GM19452 (cell line): ENCODE results near the gene SCP2.

Source experiments
- ATAC-seq: cut with Tn5 transposase; IDR thresholded peaks from one replicate; pipeline ENCODE4 v1.9.1; 2021; ENCODE audit not compliant: unreplicated experiment

Gene SCP2

DNA sequence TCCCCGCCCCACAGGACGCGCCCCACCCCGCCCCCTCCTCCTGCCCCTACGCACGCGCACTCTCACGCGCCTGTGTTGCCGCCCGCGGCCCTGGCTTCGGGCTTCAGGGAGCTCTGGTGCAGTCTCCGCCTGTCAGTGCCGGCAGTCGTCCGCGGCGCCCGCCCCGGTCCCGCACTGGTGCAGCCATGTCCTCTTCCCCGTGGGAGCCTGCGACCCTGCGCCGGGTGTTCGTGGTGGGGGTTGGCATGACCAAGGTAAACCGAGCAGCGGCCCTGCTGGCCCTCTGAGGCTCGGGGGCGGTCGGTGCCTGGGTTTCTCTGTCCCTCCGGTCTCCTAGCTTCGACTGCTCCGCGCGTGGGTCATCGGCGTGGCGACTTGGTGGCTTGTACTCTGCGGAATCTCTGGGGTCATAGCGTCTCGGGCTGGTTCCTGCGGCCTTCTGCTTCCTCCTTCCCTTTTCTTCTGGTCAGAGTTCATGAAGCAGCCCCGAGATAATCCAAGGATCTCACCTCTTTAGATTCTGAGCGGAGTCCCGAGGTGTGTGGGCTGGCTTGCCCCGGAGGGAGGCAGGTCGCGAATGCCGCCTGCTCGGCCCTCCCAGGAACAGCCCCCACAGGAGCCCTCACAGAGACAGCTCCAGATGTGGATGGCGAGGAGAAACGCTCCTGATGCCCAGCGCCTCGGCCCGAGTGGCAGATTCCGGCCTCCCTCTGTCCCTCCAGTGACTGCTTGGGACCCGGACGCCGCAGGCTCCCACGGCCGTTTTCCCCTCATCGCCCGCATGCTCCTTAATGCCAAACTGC, at the start of gene SCP2:
SCP2 (plus strand) TSS at position 65 of the 803 bp plus-strand sequence; CDS start at position 186, 121 bp downstream.
- peak; percentile 80 for ATAC-seq

DNA sequence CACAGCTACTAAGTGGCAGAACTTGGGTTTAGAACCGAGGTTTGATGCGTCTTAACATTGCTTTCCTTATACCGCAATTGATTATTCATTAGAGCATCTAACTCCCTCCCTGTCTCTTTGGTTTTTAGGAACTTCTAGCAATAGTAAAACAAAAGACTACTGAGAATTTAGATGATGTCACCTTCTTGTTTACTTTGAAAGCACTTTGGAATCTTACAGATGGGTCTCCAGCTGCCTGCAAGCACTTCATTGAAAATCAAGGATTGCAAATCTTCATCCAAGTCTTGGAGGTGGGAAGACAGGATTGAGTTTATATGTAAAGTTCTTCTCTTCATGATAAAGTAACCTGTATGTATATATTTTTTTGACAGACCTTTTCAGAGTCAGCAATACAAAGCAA, 49.5 kb upstream of the SCP2 start:
- no peak for ATAC-seq

DNA sequence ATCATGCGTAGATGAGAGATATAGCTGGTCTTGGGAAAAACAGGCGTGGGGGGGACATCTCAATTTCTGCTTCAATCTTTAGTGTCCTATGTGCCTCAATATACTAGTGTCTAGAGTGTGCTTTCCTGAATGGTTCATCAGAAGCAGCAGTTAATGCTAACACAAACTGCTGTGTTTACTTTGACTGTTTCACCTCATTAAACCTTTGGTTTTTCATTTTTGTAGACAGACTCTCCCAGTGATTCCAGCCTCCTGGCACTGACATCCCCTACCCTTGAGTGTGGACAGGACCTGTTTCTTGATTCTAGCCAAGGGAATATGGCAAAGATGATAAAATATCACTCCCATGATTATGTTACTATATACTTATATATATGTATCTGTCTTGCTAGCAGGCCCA, 46.9 kb upstream of the SCP2 start:
- ATAC-seq: no peak

DNA sequence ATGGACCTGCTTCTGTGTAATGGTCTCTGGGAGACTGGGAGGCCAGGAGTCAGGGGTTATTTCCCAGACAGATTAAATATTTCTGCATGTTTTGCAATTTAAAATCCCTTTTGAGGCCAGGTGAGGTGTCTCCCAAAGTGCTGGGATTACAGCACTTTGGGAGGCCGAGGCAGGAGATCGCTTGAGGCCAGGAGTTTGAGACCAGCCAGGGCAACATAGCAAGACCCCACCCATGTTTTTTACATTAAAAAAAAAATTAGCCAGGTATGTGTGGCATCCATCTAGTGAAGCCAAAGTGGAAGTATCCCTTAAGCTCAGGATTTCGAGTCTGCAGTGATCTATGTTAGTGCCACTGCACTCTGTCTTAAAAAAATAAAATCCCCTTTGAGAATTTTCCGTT, 39.6 kb upstream of the SCP2 start:
- ATAC-seq: no peak

- no peak for ATAC-seq
These were observed 34.5 kb upstream of the SCP2 start for GRCh38 chr1:52892424-52893215.

DNA sequence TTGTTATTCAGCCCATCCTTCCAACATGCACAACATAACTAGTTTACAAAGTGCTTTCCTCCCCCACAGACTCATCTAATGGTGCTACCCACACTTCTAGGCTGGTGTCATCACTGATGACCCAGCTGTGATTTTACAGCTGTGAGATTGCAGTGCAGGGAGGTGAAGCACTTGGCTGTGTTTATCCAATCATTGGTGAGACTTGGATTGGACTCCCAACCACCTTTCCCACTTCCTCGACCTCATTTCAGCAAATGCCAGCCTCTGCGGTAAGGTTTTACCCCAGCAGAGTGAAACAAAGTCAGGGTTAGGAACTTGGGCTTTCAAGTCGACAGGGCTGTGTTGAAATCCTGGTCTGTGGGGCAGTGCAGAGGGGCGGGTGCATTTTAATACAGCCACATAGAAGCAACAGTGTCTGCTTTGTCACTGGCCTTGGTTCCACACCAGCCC, 27.6 kb upstream of the SCP2 start:
- ATAC-seq: no peak

GRCh38 chr1:52900402-52900801, 26.7 kb upstream of the SCP2 start:
- no peak for ATAC-seq

- no peak for ATAC-seq
These were observed 25.7 kb upstream of the SCP2 start for GRCh38 chr1:52901384-52901783.

- ATAC-seq: no peak
These were observed 22.7 kb upstream of the SCP2 start for GRCh38 chr1:52904208-52904926.

DNA sequence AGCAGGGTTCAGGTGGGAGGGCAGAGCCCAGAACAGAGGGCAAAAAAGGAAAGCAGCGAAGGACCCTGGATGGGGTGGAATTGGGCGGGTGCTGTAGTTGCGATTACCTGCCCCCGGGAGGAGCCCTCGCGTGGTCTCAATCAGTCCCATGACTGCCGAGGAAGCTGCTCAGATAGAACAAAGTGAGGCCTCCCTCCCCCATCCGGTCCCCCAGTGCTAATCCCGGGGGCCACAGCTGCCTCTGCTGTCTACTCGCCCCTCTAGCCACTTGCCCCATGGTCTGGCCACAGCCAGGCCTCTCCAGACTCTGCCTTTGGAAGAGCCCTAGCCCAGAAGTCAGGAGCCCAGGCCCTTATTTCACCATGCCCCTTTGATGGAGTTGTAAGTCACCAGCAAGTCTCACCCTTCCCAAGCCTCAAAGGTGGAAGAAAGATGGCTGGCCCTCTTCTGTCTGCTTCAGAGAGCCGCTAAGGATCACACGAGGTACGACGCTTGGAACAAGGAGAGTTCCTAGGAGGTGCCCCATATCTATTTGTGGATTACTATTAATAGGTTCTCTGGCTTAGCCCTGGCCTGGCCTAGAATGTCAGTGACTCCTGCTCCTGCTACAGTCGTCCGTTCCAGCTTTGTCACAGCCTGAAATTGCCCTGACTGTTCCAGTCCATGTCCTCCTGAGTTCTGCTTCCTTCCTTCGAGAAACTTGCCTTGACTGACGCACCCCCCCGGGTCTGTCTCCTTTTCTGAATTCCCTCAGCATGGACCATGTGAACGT, 22.0 kb upstream of the SCP2 start:
- ATAC-seq: no peak

DNA sequence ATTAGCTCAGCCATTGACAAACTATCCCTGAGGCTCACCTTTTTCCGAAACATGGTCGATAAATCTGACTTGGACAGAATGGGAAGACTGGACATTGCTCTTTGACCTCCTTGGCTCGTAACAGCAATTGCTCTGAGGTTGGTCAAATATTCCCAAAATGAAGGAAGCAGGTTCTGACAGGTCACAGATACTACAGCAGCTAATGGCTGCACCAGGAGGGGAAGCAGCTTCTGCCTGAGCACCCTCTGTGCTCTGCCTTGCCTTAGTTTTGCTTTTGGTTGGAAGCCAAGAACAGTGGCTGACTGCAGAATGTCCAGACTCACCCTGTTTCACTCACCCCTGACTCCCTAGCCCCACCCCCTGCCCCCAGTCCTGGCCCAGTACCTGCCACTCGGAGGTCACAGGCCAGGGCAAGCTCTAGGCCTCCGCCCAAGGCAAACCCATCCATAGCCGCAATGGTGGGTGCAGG, 20.9 kb upstream of the SCP2 start:
- ATAC-seq: no peak

DNA sequence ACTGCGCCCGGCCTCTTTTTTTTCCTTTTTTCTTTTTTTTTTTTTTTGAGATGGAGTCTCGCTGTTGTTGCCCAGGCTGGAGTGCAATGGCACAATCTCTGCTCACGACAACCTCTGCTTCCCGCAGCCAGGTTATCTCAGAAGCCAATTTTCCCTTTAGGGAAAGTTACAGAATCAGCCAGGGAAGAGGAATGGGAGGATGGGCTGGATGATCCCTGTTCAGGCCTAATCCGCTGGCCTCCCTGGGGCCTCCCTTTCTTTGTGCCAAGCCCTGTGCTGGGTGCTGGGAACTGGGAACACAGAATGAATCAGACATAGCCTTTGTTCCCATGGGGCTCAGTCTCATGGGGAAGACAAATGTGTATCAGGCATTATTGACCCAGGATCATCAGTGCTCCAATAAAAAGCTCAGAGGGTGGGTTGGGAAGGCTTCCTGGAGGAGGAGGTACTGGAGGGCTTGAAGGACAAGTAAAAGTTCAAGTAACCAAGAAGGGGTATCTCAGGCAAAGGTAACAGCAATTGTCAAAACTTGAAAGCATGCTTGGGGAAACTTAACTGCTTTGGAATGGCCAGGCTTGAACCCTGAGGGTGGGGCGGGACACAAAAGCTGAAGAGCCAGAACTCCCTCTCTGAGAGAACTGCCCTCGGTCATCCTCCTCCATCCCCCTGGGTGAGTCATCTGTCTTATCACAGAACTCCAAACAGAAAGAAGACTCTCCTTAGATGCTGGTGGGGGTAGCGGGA, 19.8 kb upstream of the SCP2 start:
- no peak for ATAC-seq

DNA sequence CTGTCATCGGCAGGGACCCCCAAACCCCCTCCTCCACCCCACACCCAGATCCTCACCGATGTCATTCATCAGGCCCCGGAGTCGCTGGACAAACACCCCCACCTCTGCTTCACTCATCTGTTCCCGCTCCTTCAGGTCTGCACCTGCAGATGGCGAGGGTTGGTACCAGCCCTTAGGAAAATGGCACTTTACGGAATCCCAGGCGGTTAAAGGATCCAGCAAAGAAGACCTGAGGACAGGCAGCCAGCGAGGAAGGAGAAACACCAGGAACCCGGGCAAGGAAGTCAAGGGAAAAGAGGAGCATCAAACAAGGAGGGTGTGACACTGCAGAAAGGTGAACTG, 19.3 kb upstream of the SCP2 start:
- no peak for ATAC-seq

GRCh38 chr1:52911541-52911940, 15.5 kb upstream of the SCP2 start:
- ATAC-seq: no peak

DNA sequence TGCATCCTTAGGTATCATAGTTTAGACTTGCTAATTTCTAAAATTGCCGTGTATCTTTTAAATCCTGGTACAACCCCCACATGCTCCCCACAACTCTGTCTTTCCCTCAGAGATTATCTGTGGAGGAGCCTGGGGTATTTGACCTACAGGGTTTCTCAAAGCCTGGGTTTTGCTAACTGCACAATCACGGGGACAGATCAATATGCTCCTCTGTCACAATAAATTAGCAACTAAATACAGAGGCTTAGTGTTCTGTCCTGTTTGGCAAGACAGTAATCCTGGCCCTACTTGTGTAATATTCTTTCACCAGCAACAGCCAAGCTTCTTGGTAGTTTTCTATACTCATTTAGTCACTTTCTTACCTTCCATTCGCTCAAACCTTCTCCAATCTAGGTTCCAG, 14.1 kb upstream of the SCP2 start:
- ATAC-seq: no peak

DNA sequence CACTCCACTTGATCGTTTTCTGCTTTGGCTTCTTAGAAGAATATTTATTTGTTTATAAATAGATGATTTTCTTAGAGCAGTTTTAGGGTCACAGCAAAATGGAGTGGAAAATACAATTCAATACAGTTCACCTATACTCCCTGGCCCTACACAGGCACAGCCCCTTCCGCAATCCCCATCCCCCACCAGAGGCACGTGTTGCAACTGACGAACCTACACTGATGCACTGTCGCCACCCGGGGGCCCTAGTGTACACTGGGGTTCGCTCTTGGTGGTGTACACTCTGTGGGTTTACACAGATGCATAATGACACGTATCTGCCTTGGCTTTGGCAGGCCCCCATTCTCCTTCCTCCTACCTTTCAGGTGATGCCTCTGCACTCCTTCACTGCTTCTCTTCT, 13.5 kb upstream of the SCP2 start:
- no peak for ATAC-seq

- ATAC-seq: no peak
These were observed 12.6 kb upstream of the SCP2 start for GRCh38 chr1:52914463-52914862.

DNA sequence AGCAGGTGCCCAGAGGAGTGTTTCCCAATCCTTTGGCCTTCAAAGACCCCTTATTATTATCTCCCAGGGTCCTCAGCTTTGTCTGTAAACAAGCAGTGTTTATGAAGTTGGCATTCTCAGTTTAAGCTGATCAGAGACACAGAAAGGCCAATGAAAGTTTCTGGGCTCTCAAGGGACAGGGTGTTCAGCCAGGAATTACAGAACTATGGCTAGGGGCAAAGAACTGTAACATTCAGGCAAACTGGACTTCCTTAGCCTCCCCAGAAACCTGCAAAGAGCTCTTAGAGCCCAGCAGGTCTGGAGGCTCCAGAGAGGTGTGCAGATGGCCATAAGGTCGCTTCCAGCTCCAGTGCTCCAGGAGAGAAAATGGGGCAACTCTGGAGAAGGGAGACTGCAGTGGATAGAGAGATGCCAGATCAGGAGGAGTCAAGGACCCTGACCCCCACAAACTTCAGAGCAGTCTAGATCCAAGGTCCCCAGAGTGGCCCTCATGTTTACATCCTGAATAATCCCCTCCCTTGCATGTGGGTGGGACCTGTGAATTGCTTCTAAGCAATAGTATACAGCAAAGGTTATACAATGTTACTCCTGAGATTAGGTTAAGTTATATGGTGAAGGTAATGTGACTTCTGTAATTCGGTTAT, 11.7 kb upstream of the SCP2 start:
- no peak for ATAC-seq

DNA sequence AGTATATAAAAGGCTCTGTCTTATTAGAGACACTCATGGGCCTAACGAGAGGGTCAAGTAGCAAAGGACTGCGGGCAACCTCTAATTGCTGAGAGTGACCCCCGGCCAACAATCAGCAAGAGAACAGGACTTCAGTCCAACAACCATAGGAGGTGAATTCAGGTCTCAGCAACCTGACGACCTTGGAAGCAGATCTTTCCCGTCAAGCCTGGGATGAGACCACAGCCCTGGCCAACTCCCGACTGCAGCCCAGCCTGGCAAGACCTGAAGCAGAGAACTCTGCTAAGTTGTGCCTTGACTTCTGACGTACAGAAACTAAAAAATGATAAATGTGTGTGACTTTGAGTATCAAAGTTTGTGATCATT, 11.2 kb upstream of the SCP2 start:
- ATAC-seq: no peak
